Measurements from ENCODE around the gene SUPT3H. TPM values are rescaled to one million over a fixed set of nuclear protein-coding genes. Genes with fewer than 3 reads are reported as not detected.

Gene SUPT3H
- polyA plus RNA-seq, 3 donors: 2.4 to 3.5 (median 2.5) TPM

- Histone ChIP-seq H3K4me3 (replicated peaks in 1 of 3; ENCODE audit: low read depth in 2 of 3, low read length in 3 of 3) (no peak overlapping the region), H3K4me1 (ENCODE audit: control insufficient read depth in 1 of 2, insufficient read depth in 2 of 2, low read length in 2 of 2) (no peaks in the 10 kb centered on the region), H3K4me2 (replicated peaks; ENCODE audit: extremely low read depth, low read length, poor library complexity, severe bottlenecking) (no peak overlapping the region), H3K36me3 (replicated peaks in 1 of 2; ENCODE audit: control insufficient read depth in 1 of 2, insufficient read depth in 2 of 2, low read length in 2 of 2) (no peaks in the 10 kb centered on the region), H3K27me3 (ENCODE audit: control insufficient read depth in 2 of 2, insufficient read depth in 2 of 2, low read length in 2 of 2) (no peaks in the 10 kb centered on the region), H3K9me3 (replicated peaks in 1 of 2; ENCODE audit: control insufficient read depth in 1 of 2, insufficient read depth in 1 of 2, low read length in 2 of 2) (no peaks in the 10 kb centered on the region), H3K79me2 (ENCODE audit: insufficient read depth, low read length) (no peaks in the 10 kb centered on the region), H4K20me1 (ENCODE audit: insufficient read depth, low read length) (no peaks in the 10 kb centered on the region), H2AFZ (ENCODE audit: insufficient read depth, low read depth, low read length, poor library complexity, severe bottlenecking) (no peak overlapping the region), H3K9ac (ENCODE audit: insufficient read depth, low read length, poor library complexity, severe bottlenecking) (no peak overlapping the region), H3K27ac (ENCODE audit: low read depth in 1 of 2, low read length in 2 of 2) (no peak overlapping the region)
- TF ChIP-seq, protein P1, sequence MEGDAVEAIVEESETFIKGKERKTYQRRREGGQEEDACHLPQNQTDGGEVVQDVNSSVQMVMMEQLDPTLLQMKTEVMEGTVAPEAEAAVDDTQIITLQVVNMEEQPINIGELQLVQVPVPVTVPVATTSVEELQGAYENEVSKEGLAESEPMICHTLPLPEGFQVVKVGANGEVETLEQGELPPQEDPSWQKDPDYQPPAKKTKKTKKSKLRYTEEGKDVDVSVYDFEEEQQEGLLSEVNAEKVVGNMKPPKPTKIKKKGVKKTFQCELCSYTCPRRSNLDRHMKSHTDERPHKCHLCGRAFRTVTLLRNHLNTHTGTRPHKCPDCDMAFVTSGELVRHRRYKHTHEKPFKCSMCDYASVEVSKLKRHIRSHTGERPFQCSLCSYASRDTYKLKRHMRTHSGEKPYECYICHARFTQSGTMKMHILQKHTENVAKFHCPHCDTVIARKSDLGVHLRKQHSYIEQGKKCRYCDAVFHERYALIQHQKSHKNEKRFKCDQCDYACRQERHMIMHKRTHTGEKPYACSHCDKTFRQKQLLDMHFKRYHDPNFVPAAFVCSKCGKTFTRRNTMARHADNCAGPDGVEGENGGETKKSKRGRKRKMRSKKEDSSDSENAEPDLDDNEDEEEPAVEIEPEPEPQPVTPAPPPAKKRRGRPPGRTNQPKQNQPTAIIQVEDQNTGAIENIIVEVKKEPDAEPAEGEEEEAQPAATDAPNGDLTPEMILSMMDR (IDR thresholded peaks at IDR 0.05): no peak
- H3K27ac Mint-ChIP-seq: no peak overlapping the region
- no peaks in the 10 kb centered on the region for H3K4me1 Mint-ChIP-seq
- intact Hi-C loops (cut with micrococcal nuclease): no loop called here
- no peak for DNase-seq
- H3K36me3 Mint-ChIP-seq: no peaks in the 10 kb centered on the region
- no CpG with 5 or more reads among the region's 3 CpGs for WGBS (ENCODE audit: insufficient coverage)
- H3K9me3 Mint-ChIP-seq: peaks cover 0 to 2% (median 0%) of the 10 kb centered on the region in 7 donors
- H3K27me3 Mint-ChIP-seq (ENCODE audit: low read depth in 3 of 3): peaks cover 0 to 2% (median 1%) of the 10 kb centered on the region in 3 donors
- H3K4me3 Mint-ChIP-seq: no peak overlapping the region
Measured at GRCh38 chr6:44843734-44844133, 534.0 kb downstream of the SUPT3H start.

DNA sequence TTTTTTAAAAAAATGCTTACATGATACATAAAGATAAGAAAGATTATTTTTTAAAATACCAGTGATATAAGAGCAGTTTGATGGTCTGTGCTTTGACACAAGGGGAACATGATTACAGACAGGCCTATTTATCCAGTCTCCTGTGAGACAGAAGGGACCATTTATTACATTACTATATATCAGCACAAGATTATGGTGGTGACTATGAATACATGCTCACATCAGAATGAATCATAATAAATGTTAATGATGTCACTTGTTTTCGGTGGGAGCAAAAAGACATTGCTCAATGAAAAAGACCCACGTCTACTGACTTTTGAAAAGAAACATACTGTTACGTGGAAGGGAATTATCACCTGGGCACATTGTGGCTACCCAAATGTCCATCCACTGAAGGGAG lies 535.1 kb downstream of the SUPT3H start:
- Mint-ChIP-seq H3K27ac (no peak overlapping the region), H3K4me1 (peaks cover 2% of the 10 kb centered on the region), H3K27me3 (ENCODE audit: low read depth in 3 of 3) (peaks cover 0 to 2% (median under 1%) of the 10 kb centered on the region in 3 donors), H3K4me3 (no peak overlapping the region), H3K9me3 (peaks cover 0 to 2% (median 0%) of the 10 kb centered on the region in 7 donors), H3K36me3 (no peaks in the 10 kb centered on the region)
- Histone ChIP-seq H4K20me1 (ENCODE audit: insufficient read depth, low read length) (no peaks in the 10 kb centered on the region), H3K9me3 (replicated peaks in 1 of 2; ENCODE audit: control insufficient read depth in 1 of 2, insufficient read depth in 1 of 2, low read length in 2 of 2) (no peaks in the 10 kb centered on the region), H2AFZ (ENCODE audit: insufficient read depth, low read depth, low read length, poor library complexity, severe bottlenecking) (no peak overlapping the region), H3K9ac (ENCODE audit: insufficient read depth, low read length, poor library complexity, severe bottlenecking) (no peak overlapping the region), H3K4me1 (ENCODE audit: control insufficient read depth in 1 of 2, insufficient read depth in 2 of 2, low read length in 2 of 2) (no peaks in the 10 kb centered on the region), H3K79me2 (ENCODE audit: insufficient read depth, low read length) (no peaks in the 10 kb centered on the region), H3K27me3 (ENCODE audit: control insufficient read depth in 2 of 2, insufficient read depth in 2 of 2, low read length in 2 of 2) (no peaks in the 10 kb centered on the region), H3K27ac (ENCODE audit: low read depth in 1 of 2, low read length in 2 of 2) (no peak overlapping the region), H3K36me3 (replicated peaks in 1 of 2; ENCODE audit: control insufficient read depth in 1 of 2, insufficient read depth in 2 of 2, low read length in 2 of 2) (no peaks in the 10 kb centered on the region), H3K4me3 (replicated peaks in 1 of 3; ENCODE audit: low read depth in 2 of 3, low read length in 3 of 3) (no peak overlapping the region), H3K4me2 (replicated peaks; ENCODE audit: extremely low read depth, low read length, poor library complexity, severe bottlenecking) (no peak overlapping the region)
- no peak for DNase-seq
- intact Hi-C loops (cut with micrococcal nuclease): no loop called here
- TF ChIP-seq, protein P1 (IDR thresholded peaks at IDR 0.05): no peak
- WGBS (ENCODE audit: insufficient coverage): no CpG with 5 or more reads among the region's 3 CpGs
